ENCODE results near the gene DIRAS3. TPM values are rescaled to one million over a fixed set of nuclear protein-coding genes. Genes with fewer than 3 reads are reported as not detected.
"Not testable (repeated sequence)": the region's sequence is repeated elsewhere in the genome, so short reads cannot be mapped to it uniquely, and the experiment has no call there.

The DIRAS3 gene
- total RNA-seq, 2 experiments from 2014 or later: not detected

- H3K9me3 ChIP-seq (ENCODE audit: low read length): no peaks in the 10 kb centered on the region
- no peak for DNase-seq (ENCODE audit: low spot score)
- no TSS peak for BruUV-seq (replicated peaks)
- H3K27ac ChIP-seq (ENCODE audit: low read depth, low read length, poor library complexity, severe bottlenecking): no peak overlapping the region
- intact Hi-C loops (cut with micrococcal nuclease; ENCODE audit: unreplicated experiment): no loop called here
- H3K79me2 ChIP-seq (ENCODE audit: insufficient read depth, low read depth, low read length): no peaks in the 10 kb centered on the region
- TF ChIP-seq EZH2phosphoT487 (IDR thresholded peaks at IDR 0.05; ENCODE audit: borderline replicate concordance, low read depth, low read length): no peak
- H2AFZ ChIP-seq (ENCODE audit: low read length): no peak overlapping the region
- no peaks in the 10 kb centered on the region for H3K4me1 ChIP-seq (ENCODE audit: insufficient read depth, low read length, poor library complexity, severe bottlenecking)
- no peaks in the 10 kb centered on the region for H4K20me1 ChIP-seq (ENCODE audit: insufficient read depth, low read length)
- POLR2A ChIA-PET: interaction anchor here (0.6 to 0.7 kb wide), 2 partner anchors 9 to 992 kb away, joined by 3 to 6 read pairs; no protein-coding TSS in a partner anchor
- CTCF ChIA-PET (ENCODE audit: unreplicated experiment): no interaction called here
- H3K4me2 ChIP-seq (ENCODE audit: low read length): no peak overlapping the region
- no peaks in the 10 kb centered on the region for H3K9me2 ChIP-seq (ENCODE audit: insufficient read depth, low read length)
- no peaks in the 10 kb centered on the region for H3K36me3 ChIP-seq (ENCODE audit: insufficient read depth, low read length)
- no peak overlapping the region for H3K4me3 ChIP-seq (ENCODE audit: low read depth, low read length, poor library complexity, severe bottlenecking)
These were observed 38.6 kb downstream of the DIRAS3 start for GRCh38 chr1:68011657-68012375.

GRCh38 chr1:68010543-68010942 is 39.9 kb downstream of the DIRAS3 start:
- CTCF ChIA-PET (ENCODE audit: unreplicated experiment): no interaction called here
- no peak overlapping the region for H3K4me3 ChIP-seq (ENCODE audit: low read depth, low read length, poor library complexity, severe bottlenecking)
- no peaks in the 10 kb centered on the region for H3K4me1 ChIP-seq (ENCODE audit: insufficient read depth, low read length, poor library complexity, severe bottlenecking)
- no peaks in the 10 kb centered on the region for H3K36me3 ChIP-seq (ENCODE audit: insufficient read depth, low read length)
- TF ChIP-seq CTCF (conservative IDR thresholded peaks at IDR 0.05; ENCODE audit: low read length): no peak
- no peak for TF ChIP-seq EZH2phosphoT487 (IDR thresholded peaks at IDR 0.05; ENCODE audit: borderline replicate concordance, low read depth, low read length)
- no peaks in the 10 kb centered on the region for H3K79me2 ChIP-seq (ENCODE audit: insufficient read depth, low read depth, low read length)
- no peaks in the 10 kb centered on the region for H4K20me1 ChIP-seq (ENCODE audit: insufficient read depth, low read length)
- DNase-seq (ENCODE audit: low spot score): no peak
- no peak overlapping the region for H2AFZ ChIP-seq (ENCODE audit: low read length)
- intact Hi-C loops (cut with micrococcal nuclease; ENCODE audit: unreplicated experiment): no loop called here
- BruUV-seq (replicated peaks): no TSS peak
- H3K4me2 ChIP-seq (ENCODE audit: low read length): no peak overlapping the region
- POLR2A ChIA-PET: no interaction called here
- no peaks in the 10 kb centered on the region for H3K9me3 ChIP-seq (ENCODE audit: low read length)
- no peak overlapping the region for H3K27ac ChIP-seq (ENCODE audit: low read depth, low read length, poor library complexity, severe bottlenecking)
- no peaks in the 10 kb centered on the region for H3K9me2 ChIP-seq (ENCODE audit: insufficient read depth, low read length)

- Histone ChIP-seq H3K36me3 (ENCODE audit: insufficient read depth, low read length) (no peaks in the 10 kb centered on the region), H3K9me2 (ENCODE audit: insufficient read depth, low read length) (no peaks in the 10 kb centered on the region), H3K27ac (ENCODE audit: low read depth, low read length, poor library complexity, severe bottlenecking) (no peak overlapping the region), H2AFZ (ENCODE audit: low read length) (no peak overlapping the region), H3K9me3 (ENCODE audit: low read length) (no peaks in the 10 kb centered on the region), H3K4me2 (ENCODE audit: low read length) (no peak overlapping the region), H3K4me3 (ENCODE audit: low read depth, low read length, poor library complexity, severe bottlenecking) (no peak overlapping the region), H3K4me1 (ENCODE audit: insufficient read depth, low read length, poor library complexity, severe bottlenecking) (no peaks in the 10 kb centered on the region), H4K20me1 (ENCODE audit: insufficient read depth, low read length) (no peaks in the 10 kb centered on the region), H3K79me2 (ENCODE audit: insufficient read depth, low read depth, low read length) (no peaks in the 10 kb centered on the region)
- intact Hi-C loops (cut with micrococcal nuclease; ENCODE audit: unreplicated experiment): no loop called here
- ChIA-PET CTCF (ENCODE audit: unreplicated experiment) (no interaction called here), POLR2A (no interaction called here)
- no TSS peak for BruUV-seq (replicated peaks)
- TF ChIP-seq CTCF (conservative IDR thresholded peaks at IDR 0.05; ENCODE audit: low read length) (0 out of 2 replicates have a peak, but pooled peaks have one; percentile 39), EZH2phosphoT487 (IDR thresholded peaks at IDR 0.05; ENCODE audit: borderline replicate concordance, low read depth, low read length) (no peak)
- DNase-seq (ENCODE audit: low spot score): no peak
These were observed 40.3 kb downstream of the DIRAS3 start for GRCh38 chr1:68010090-68010489.

GRCh38 chr1:68003626-68004025 is 46.8 kb downstream of the DIRAS3 start:
- H4K20me1 ChIP-seq (ENCODE audit: insufficient read depth, low read length); H3K9me2 ChIP-seq (ENCODE audit: insufficient read depth, low read length); H3K4me3 ChIP-seq (ENCODE audit: low read depth, low read length, poor library complexity, severe bottlenecking); POLR2A ChIA-PET; H3K4me2 ChIP-seq (ENCODE audit: low read length); H3K36me3 ChIP-seq (ENCODE audit: insufficient read depth, low read length); DNase-seq (ENCODE audit: low spot score); CTCF ChIA-PET (ENCODE audit: unreplicated experiment); H3K79me2 ChIP-seq (ENCODE audit: insufficient read depth, low read depth, low read length); BruUV-seq (replicated peaks); intact Hi-C loops (cut with micrococcal nuclease; ENCODE audit: unreplicated experiment); H3K27ac ChIP-seq (ENCODE audit: low read depth, low read length, poor library complexity, severe bottlenecking); H3K9me3 ChIP-seq (ENCODE audit: low read length); H2AFZ ChIP-seq (ENCODE audit: low read length); H3K4me1 ChIP-seq (ENCODE audit: insufficient read depth, low read length, poor library complexity, severe bottlenecking): not testable (repeated sequence)

All from OCI-LY7 (cell line).